ENCODE data around the gene SALL2.
"Not testable (repeated sequence)": the region's sequence is repeated elsewhere in the genome, so short reads cannot be mapped to it uniquely, and the experiment has no call there.

The SALL2 gene

GRCh38 chr14:21553266-21553665, 27.1 kb upstream of the SALL2 start:
- no peak for DNase-seq (ENCODE audit: low spot score)
- in situ Hi-C loops (cut with MboI; ENCODE audit: low sequenced_read_pairs, unreplicated experiment), result no loop called here
- TF ChIP-seq, protein P1, sequence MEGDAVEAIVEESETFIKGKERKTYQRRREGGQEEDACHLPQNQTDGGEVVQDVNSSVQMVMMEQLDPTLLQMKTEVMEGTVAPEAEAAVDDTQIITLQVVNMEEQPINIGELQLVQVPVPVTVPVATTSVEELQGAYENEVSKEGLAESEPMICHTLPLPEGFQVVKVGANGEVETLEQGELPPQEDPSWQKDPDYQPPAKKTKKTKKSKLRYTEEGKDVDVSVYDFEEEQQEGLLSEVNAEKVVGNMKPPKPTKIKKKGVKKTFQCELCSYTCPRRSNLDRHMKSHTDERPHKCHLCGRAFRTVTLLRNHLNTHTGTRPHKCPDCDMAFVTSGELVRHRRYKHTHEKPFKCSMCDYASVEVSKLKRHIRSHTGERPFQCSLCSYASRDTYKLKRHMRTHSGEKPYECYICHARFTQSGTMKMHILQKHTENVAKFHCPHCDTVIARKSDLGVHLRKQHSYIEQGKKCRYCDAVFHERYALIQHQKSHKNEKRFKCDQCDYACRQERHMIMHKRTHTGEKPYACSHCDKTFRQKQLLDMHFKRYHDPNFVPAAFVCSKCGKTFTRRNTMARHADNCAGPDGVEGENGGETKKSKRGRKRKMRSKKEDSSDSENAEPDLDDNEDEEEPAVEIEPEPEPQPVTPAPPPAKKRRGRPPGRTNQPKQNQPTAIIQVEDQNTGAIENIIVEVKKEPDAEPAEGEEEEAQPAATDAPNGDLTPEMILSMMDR (IDR thresholded peaks at IDR 0.05; ENCODE audit: borderline replicate concordance, control extremely low read depth, extremely low read depth, insufficient read depth, missing control alignments), result no peak

GRCh38 chr14:21544588-21544987, 18.4 kb upstream of the SALL2 start:
- in situ Hi-C loops (cut with MboI; ENCODE audit: low sequenced_read_pairs, unreplicated experiment); DNase-seq (ENCODE audit: low spot score): not testable (repeated sequence)

GRCh38 chr14:21543963-21544362, 17.8 kb upstream of the SALL2 start:
- no peak for DNase-seq (ENCODE audit: low spot score)
- TF ChIP-seq, protein P1 (IDR thresholded peaks at IDR 0.05; ENCODE audit: borderline replicate concordance, control extremely low read depth, extremely low read depth, insufficient read depth, missing control alignments), result no peak
- in situ Hi-C loops (cut with MboI; ENCODE audit: low sequenced_read_pairs, unreplicated experiment), result no loop called here

DNA sequence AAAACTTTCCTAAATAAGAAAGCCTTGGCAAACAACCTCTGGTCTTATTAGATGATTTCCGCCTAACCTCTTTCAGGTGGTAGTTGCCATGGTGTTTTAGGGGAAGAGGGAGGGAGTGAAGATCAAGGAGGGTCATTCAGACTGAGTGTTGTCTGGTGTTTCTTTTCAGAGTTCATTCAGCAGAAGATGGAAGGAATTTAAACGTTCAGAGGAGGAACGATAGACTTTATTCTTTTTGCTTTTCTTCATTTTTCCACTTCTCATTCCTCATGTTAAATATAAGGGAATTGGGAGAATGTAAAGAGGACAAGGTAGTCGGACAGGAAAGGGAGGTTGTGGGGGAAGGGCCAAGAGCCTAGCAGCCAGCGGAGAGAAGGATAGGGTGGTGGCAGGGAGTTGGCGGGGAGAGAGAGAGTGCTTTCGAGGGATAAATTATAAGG, 17.4 kb upstream of the SALL2 start:
- DNase-seq (ENCODE audit: low spot score), result no peak
- in situ Hi-C loops (cut with MboI; ENCODE audit: low sequenced_read_pairs, unreplicated experiment), result no loop called here
- TF ChIP-seq, protein P1 (IDR thresholded peaks at IDR 0.05; ENCODE audit: borderline replicate concordance, control extremely low read depth, extremely low read depth, insufficient read depth, missing control alignments), result no peak

- TF ChIP-seq, protein P1 (IDR thresholded peaks at IDR 0.05; ENCODE audit: borderline replicate concordance, control extremely low read depth, extremely low read depth, insufficient read depth, missing control alignments), result no peak
- in situ Hi-C loops (cut with MboI; ENCODE audit: low sequenced_read_pairs, unreplicated experiment), result no loop called here
- DNase-seq (ENCODE audit: low spot score), result no peak
These were observed 15.4 kb upstream of the SALL2 start for GRCh38 chr14:21541413-21542074.

GRCh38 chr14:21539189-21539940, 13.2 kb upstream of the SALL2 start:
- TF ChIP-seq, protein P1 (IDR thresholded peaks at IDR 0.05; ENCODE audit: borderline replicate concordance, control extremely low read depth, extremely low read depth, insufficient read depth, missing control alignments), result no peak
- in situ Hi-C loops (cut with MboI; ENCODE audit: low sequenced_read_pairs, unreplicated experiment), result no loop called here
- no peak for DNase-seq (ENCODE audit: low spot score)

- in situ Hi-C loops (cut with MboI; ENCODE audit: low sequenced_read_pairs, unreplicated experiment), result no loop called here
- no peak for DNase-seq (ENCODE audit: low spot score)
- TF ChIP-seq, protein P1 (IDR thresholded peaks at IDR 0.05; ENCODE audit: borderline replicate concordance, control extremely low read depth, extremely low read depth, insufficient read depth, missing control alignments), result no peak
These were observed 10.9 kb upstream of the SALL2 start for GRCh38 chr14:21537090-21537424.

Data from GM13976 (cell line).